HepG2 (cell line): ENCODE results near the gene YBX2. TPM values are rescaled to one million over a fixed set of nuclear protein-coding genes. Genes with fewer than 3 reads are reported as not detected.

Source experiments
- BORCS8-MEF2B ChIP-seq: sonication (generic); formaldehyde crosslinking; IDR thresholded peaks from 2 replicates; pipeline ENCODE4 v1.8.0; 2022; ENCODE audit warnings: mild to moderate bottlenecking, missing genetic modification reagents
- CBFB ChIP-seq: sonication (generic); formaldehyde crosslinking; IDR thresholded peaks from 2 replicates; pipeline ENCODE4 v1.4.0; 2020; ENCODE audit warnings: missing genetic modification reagents
- FOXC1 ChIP-seq: sonication (generic); formaldehyde crosslinking; IDR thresholded peaks from 2 replicates; pipeline ENCODE4 v1.8.0; 2022; ENCODE audit warnings: mild to moderate bottlenecking, missing genetic modification reagents, borderline replicate concordance
- HOXA5 ChIP-seq: sonication (generic); formaldehyde crosslinking; IDR thresholded peaks from 2 replicates; pipeline ENCODE4 v1.4.0; 2020; ENCODE audit warnings: missing genetic modification reagents
- KAT8 ChIP-seq: IDR thresholded peaks from 2 replicates; pipeline ENCODE4 v1.6.1; 2016; ENCODE audit warnings: missing genetic modification reagents, missing compliant biosample characterization
- KMT2A ChIP-seq: sonication (generic); formaldehyde crosslinking; IDR thresholded peaks from 2 replicates; pipeline ENCODE4 v1.4.0; 2020; ENCODE audit warnings: missing genetic modification reagents
- KMT2B ChIP-seq: IDR thresholded peaks from 2 replicates; pipeline ENCODE4 v1.6.1; 2016; ENCODE audit warnings: missing genetic modification reagents, missing compliant biosample characterization
- PHF5A ChIP-seq: IDR thresholded peaks from one replicate; pipeline ENCODE4 v1.6.1; 2018; ENCODE audit warnings: low read depth, missing genetic modification reagents; ENCODE audit not compliant: unreplicated experiment
- REPIN1 ChIP-seq: sonication (generic); formaldehyde crosslinking; IDR thresholded peaks from 2 replicates; pipeline ENCODE4 v1.8.0; 2022; ENCODE audit warnings: missing genetic modification reagents, low read depth, mild to moderate bottlenecking, borderline replicate concordance
- SAP130 ChIP-seq: IDR thresholded peaks from 2 replicates; pipeline ENCODE4 v1.6.1; 2016; ENCODE audit warnings: low read depth
- STAG1 ChIP-seq: sonication (generic); formaldehyde crosslinking; IDR thresholded peaks from 2 replicates; pipeline ENCODE4 v1.4.0; 2020; ENCODE audit warnings: missing genetic modification reagents
- ZFX ChIP-seq: sonication (generic); formaldehyde crosslinking; IDR thresholded peaks from 2 replicates; pipeline ENCODE4 v1.4.0; 2020; ENCODE audit warnings: mild to moderate bottlenecking, low read depth, missing genetic modification reagents, moderate library complexity
- ZNF615 ChIP-seq: sonication (generic); formaldehyde crosslinking; IDR thresholded peaks from 2 replicates; pipeline ENCODE4 v1.5.0; 2020; ENCODE audit warnings: mild to moderate bottlenecking, missing genetic modification reagents, borderline replicate concordance
- ZNF792 ChIP-seq: IDR thresholded peaks from 2 replicates; pipeline ENCODE4 v1.6.1; 2016
- polyA plus RNA-seq, 8 experiments: library from polyadenylated mRNA; depleted of rRNA in 3 of 8; stranded (reverse) in 7 of 8; unstranded in 1 of 8; fragments of >200 nt; fragmentation: Illumina TruSeq in 4 of 8; extraction: Trizol in 4 of 8; gene quantifications; 2 replicates each; pipeline versions ENCODE4 v1.2.1 to v1.2.3, GENCODE V29; 2011 to 2016; ENCODE audit warnings: low read depth in 4 of 8, missing spikeins in 1 of 8, mixed read lengths in 1 of 8; ENCODE audit not compliant: insufficient read depth in 1 of 8
- total RNA-seq, 5 experiments: library from RNA; depleted of rRNA; stranded (reverse); fragments of >200 nt; fragmentation: Illumina TruSeq; extraction: Trizol; gene quantifications; 2 replicates each; pipeline ENCODE4 v1.2.3, GENCODE V29; 2016; ENCODE audit warnings: low read depth in 1 of 5
- TF ChIP-seq, protein P1 (sequence below): sonication (generic); formaldehyde crosslinking; IDR thresholded peaks from 2 replicates; pipeline ENCODE4 v1.4.0; 2020; ENCODE audit warnings: low read depth, missing genetic modification reagents
- TF ChIP-seq, protein P2 (sequence below): sonication (generic); formaldehyde crosslinking; IDR thresholded peaks from 2 replicates; pipeline ENCODE4 v1.5.0; 2020; ENCODE audit warnings: mild to moderate bottlenecking, missing genetic modification reagents, borderline replicate concordance
- TF ChIP-seq, protein P3 (sequence below), 2 experiments: sonication (generic) in 1 of 2; formaldehyde crosslinking in 1 of 2; IDR thresholded peaks; 2 replicates each; pipeline versions ENCODE4 v1.4.0 to v1.6.1; 2018 to 2020; ENCODE audit warnings: missing genetic modification reagents in 2 of 2, borderline replicate concordance in 1 of 2, low read depth in 1 of 2, mild to moderate bottlenecking in 1 of 2, missing biosample characterization in 1 of 2

Gene YBX2
- total and polyA plus RNA-seq, 2 of the 13 experiments (the other 11 are each of a cell fraction or from before 2014, with no cell fraction given) = 0.12 to 0.22 TPM

DNA sequence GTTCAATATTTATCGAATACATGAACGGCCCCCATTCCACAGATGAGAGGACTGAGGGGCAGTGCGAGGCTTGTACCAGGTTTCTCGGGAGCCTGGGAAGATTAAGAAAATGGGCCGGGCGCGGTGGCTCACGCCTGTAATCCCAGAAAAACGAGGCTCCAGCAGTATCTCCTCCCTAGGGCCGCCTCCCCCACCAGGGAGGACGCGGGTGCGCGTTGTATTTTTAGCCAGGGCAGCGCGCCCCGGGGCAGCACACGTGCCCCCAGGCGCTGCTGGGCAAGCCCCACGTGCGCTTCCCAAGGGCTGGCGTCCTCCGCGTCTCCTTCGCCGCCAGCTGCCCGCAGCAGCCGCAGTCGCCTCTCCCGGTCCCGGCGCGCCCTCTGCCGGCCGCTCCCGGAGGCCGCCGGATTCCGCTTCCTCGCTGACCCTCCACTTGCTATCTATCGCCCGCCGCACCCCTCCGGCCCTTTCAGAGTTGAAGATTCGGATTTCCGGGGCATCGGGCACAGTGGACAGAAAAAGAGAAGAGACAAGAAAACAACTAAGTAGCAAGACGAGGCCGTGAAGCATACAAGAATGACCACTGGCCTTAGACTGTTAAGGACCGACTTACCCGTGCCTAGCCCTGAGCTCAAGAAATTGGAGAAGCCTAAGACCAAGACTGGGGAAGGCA lies 1.9 kb upstream of the YBX2 start (continued):
- TF ChIP-seq, protein P1, sequence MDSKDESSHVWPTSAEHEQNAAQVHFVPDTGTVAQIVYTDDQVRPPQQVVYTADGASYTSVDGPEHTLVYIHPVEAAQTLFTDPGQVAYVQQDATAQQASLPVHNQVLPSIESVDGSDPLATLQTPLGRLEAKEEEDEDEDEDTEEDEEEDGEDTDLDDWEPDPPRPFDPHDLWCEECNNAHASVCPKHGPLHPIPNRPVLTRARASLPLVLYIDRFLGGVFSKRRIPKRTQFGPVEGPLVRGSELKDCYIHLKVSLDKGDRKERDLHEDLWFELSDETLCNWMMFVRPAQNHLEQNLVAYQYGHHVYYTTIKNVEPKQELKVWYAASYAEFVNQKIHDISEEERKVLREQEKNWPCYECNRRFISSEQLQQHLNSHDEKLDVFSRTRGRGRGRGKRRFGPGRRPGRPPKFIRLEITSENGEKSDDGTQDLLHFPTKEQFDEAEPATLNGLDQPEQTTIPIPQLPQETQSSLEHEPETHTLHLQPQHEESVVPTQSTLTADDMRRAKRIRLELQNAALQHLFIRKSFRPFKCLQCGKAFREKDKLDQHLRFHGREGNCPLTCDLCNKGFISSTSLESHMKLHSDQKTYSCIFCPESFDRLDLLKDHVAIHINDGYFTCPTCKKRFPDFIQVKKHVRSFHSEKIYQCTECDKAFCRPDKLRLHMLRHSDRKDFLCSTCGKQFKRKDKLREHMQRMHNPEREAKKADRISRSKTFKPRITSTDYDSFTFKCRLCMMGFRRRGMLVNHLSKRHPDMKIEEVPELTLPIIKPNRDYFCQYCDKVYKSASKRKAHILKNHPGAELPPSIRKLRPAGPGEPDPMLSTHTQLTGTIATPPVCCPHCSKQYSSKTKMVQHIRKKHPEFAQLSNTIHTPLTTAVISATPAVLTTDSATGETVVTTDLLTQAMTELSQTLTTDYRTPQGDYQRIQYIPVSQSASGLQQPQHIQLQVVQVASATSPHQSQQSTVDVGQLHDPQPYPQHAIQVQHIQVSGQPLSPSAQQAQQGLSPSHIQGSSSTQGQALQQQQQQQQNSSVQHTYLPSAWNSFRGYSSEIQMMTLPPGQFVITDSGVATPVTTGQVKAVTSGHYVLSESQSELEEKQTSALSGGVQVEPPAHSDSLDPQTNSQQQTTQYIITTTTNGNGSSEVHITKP (CRISPR knock-in tag) = peak; percentile 85
- TF ChIP-seq KMT2A (CRISPR knock-in tag) (peak; percentile 67), KMT2B (CRISPR knock-in tag) (0 out of 2 replicates have a peak, but pooled peaks have one; percentile 38), SAP130 (CRISPR knock-in tag) (peak; percentile 80), ZNF615 (CRISPR knock-in tag) (no peak), FOXC1 (CRISPR knock-in tag) (peak; percentile 54; the same call in 1 of the 2 replicates), HOXA5 (peak; percentile 43; the same call in 1 of the 2 replicates), BORCS8-MEF2B (CRISPR knock-in tag) (peak; percentile 37; the same call in 1 of the 2 replicates), STAG1 (CRISPR knock-in tag) (peak; percentile 96), KAT8 (0 out of 2 replicates have a peak, but pooled peaks have one; percentile 53), ZFX (0 out of 2 replicates have a peak, but pooled peaks have one; percentile 28), PHF5A (CRISPR knock-in tag) (no peak), REPIN1 (peak; percentile 26; the same call in 1 of the 2 replicates), ZNF792 (CRISPR knock-in tag) (peak; percentile 66; the same call in 1 of the 2 replicates), CBFB (CRISPR knock-in tag) (peak; percentile 79; the same call in 1 of the 2 replicates)
- TF ChIP-seq, protein P2, sequence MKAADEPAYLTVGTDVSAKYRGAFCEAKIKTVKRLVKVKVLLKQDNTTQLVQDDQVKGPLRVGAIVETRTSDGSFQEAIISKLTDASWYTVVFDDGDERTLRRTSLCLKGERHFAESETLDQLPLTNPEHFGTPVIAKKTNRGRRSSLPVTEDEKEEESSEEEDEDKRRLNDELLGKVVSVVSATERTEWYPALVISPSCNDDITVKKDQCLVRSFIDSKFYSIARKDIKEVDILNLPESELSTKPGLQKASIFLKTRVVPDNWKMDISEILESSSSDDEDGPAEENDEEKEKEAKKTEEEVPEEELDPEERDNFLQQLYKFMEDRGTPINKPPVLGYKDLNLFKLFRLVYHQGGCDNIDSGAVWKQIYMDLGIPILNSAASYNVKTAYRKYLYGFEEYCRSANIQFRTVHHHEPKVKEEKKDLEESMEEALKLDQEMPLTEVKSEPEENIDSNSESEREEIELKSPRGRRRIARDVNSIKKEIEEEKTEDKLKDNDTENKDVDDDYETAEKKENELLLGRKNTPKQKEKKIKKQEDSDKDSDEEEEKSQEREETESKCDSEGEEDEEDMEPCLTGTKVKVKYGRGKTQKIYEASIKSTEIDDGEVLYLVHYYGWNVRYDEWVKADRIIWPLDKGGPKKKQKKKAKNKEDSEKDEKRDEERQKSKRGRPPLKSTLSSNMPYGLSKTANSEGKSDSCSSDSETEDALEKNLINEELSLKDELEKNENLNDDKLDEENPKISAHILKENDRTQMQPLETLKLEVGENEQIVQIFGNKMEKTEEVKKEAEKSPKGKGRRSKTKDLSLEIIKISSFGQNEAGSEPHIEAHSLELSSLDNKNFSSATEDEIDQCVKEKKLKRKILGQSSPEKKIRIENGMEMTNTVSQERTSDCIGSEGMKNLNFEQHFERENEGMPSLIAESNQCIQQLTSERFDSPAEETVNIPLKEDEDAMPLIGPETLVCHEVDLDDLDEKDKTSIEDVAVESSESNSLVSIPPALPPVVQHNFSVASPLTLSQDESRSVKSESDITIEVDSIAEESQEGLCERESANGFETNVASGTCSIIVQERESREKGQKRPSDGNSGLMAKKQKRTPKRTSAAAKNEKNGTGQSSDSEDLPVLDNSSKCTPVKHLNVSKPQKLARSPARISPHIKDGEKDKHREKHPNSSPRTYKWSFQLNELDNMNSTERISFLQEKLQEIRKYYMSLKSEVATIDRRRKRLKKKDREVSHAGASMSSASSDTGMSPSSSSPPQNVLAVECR = peak; percentile 85
- TF ChIP-seq, protein P3, sequence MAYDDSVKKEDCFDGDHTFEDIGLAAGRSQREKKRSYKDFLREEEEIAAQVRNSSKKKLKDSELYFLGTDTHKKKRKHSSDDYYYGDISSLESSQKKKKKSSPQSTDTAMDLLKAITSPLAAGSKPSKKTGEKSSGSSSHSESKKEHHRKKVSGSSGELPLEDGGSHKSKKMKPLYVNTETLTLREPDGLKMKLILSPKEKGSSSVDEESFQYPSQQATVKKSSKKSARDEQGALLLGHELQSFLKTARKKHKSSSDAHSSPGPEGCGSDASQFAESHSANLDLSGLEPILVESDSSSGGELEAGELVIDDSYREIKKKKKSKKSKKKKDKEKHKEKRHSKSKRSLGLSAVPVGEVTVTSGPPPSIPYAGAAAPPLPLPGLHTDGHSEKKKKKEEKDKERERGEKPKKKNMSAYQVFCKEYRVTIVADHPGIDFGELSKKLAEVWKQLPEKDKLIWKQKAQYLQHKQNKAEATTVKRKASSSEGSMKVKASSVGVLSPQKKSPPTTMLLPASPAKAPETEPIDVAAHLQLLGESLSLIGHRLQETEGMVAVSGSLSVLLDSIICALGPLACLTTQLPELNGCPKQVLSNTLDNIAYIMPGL (CRISPR knock-in tag; IDR thresholded peaks at IDR 0.05; ENCODE audit: borderline replicate concordance in 1 of 2, low read depth in 1 of 2) = peak; percentile 78 to 79
